ENCODE results near the gene YKT6.

GRCh38 chr7:44151956-44152355 lies 48.8 kb upstream of the YKT6 start:
- TF ChIP-seq CTCF (IDR thresholded peaks at IDR 0.05; ENCODE audit: low read depth, low read length) (no peak), EZH2phosphoT487 (IDR thresholded peaks at IDR 0.05; ENCODE audit: low read depth) (no peak)
